DMS114 treated with DMSO at 0.1 percent for 48 hours (cell line): Measurements from ENCODE around the gene TTLL8.
"Not testable (repeated sequence)": the region's sequence is repeated elsewhere in the genome, so short reads cannot be mapped to it uniquely, and the experiment has no call there.

ENCODE experiments used
- DNase-seq: peaks from one replicate; lab custom pipeline; 2025; ENCODE audit not compliant: unreplicated experiment; lab: John Stamatoyannopoulos, UW

The TTLL8 gene

GRCh38 chr22:50058061-50058905, at the start of gene TTLL8:
Gene TTLL8, minus strand, starts transcription at chr22:50058298.
- DNase-seq = no peak

- DNase-seq = no peak
These were observed 49.4 kb upstream of the TTLL8 start for GRCh38 chr22:50107529-50107928.

DNA sequence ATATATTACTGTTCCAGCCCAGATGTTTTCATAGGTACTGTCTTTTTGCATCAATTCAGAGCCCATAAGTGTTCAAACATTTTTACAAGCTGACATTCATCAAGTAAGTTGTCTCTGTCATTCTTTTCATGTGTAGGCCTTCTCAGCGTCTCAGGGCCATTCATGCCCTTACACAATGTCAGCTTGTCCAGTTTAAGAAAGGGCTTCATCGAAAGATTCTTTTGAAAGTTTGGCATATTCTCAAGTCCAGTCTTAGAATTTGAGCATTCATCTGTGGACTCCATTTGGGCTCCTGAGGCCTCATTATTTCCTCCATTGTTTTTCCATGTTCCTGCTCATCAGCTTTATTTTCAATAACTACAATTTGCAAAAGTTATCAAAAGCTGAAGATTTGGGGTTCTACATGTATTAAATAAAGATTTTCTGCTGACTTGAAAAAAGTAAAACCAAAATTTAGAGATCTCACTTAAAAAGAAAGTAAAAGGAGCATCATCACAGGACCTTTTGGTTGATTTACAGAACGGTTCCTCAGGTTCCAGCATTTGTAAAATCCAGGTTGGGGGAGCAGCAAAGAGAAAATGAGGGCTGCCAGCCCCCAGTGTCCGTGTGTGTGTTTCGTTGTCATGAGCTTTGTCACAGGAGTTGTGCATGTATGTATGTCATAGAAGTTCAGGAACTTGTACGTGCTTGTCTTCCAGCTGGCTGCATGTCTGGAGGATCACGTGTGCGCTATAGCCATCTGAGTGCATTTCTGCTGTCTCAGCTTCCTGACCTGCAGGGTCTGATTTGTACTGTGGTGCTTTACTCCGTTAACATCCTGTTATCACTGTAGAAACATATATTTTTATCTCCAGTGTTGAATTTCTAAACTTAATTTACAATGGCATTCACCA, 47.4 kb upstream of the TTLL8 start:
- no peak for DNase-seq

DNA sequence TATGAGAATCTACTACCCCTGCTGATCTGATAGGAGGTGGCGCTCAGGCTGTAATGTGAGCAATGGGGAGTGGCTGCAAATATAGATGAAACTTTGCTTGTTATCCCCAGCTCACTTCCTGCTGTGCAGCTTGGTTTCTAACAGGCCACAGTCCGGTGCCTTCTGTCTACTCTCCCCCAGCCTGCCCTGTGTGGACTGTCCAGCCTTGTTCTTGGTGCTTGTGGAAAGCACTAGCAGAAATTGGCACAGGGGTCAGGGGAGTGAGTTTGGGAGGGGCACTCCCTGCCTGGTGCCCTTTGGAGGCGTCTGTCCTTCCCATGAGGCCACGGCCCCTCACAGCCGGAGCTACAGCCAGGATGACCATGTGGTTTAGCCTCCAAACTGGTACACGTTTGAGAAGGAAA, 46.0 kb upstream of the TTLL8 start:
- DNase-seq = no peak

DNA sequence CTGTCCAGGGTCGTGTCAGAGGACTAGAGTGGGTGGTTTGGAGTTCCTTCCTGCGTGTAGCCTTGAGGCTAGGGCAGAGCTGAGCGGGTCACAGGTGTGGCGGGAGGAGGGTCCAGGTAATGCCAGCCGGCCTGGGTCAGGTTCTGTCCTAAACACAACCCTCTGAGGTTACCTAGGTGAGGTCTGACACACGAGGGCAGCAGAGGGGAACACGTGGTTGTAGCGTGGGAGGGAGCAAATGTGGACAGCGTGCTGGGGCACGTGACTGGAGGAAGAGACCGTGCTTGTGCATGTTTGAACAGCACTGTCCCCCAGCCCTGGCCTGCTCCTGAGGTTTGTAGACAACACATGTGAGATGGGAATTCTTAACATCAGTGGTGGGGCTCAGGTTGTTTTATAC, 44.8 kb upstream of the TTLL8 start:
- no peak for DNase-seq

GRCh38 chr22:50101870-50102565, 43.9 kb upstream of the TTLL8 start:
- no peak for DNase-seq

- DNase-seq = no peak
These were observed 40.0 kb upstream of the TTLL8 start for GRCh38 chr22:50098052-50098451.

DNA sequence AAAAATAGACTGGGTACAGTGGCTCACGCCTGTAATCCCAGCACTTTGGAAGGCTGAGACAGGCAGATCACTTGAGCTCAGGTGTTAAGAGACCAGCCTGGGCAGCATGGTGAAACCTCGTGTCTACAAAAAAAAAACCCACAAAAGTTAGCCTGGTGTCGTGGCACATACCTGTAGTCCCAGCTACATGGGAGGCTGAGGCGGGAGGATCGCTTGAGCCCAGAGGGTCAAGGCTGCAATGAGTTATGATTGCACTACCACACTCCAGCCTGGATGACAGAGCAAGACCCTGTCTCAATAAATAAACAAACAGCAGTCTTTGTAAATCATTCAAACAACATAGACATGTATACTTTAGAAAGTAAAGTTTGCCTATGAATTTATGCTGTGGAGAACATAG, 34.2 kb upstream of the TTLL8 start:
- DNase-seq = no peak

- DNase-seq = no peak
These were observed 33.1 kb upstream of the TTLL8 start for GRCh38 chr22:50091092-50091768.

- no peak for DNase-seq
These were observed 32.3 kb upstream of the TTLL8 start for GRCh38 chr22:50090412-50090714.

DNA sequence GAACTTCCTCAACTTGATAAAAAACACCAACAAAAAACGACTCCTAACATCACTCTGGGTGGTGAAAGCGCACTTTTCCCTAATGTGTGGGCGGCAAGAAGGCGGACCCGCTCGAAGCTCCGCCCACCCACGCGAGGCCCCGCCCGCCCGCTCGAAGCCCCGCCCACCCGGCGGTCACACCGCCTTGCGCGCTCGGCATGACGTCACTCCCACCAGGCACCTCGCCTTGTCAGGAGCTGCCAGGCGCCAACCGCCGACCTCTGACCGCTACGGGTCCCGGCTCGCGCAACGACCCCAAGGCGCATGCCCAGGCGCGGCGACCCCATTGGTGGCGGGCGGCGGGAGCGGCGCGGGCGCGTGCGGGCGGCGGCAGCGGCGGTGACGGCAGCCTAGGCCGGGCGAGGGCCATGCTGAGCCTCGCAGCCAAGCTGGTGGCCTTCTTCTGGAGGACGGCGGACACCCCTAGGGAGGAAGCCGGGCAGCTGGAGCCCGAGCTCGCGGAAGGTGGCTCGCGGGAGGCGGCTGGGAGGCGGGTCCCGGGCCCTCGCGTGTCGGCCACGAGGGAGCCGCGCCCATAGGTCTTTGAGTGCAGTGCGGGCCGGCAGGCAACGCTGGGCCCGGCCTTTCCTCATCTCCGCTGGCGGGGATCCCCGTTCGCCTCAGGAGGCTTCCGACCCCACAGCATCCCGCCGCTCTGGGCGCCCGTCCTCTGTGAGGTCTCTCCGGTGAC, 31.7 kb upstream of the TTLL8 start, which contains the start of gene MOV10L1:
Gene MOV10L1, plus strand, starts transcription at position 325 of the 730 bp plus-strand sequence. Its CDS starts 83 bp downstream, at position 408.
- no peak for DNase-seq

- DNase-seq = no peak
These were observed 31.1 kb upstream of the TTLL8 start for GRCh38 chr22:50089231-50089630.

- no peak for DNase-seq
These were observed 30.0 kb upstream of the TTLL8 start for GRCh38 chr22:50088096-50088495.

- DNase-seq = no peak
These were observed 29.5 kb upstream of the TTLL8 start for GRCh38 chr22:50087646-50088045.

GRCh38 chr22:50086975-50087374, 28.9 kb upstream of the TTLL8 start:
- DNase-seq = not testable (repeated sequence)

- DNase-seq = no peak
These were observed 28.4 kb upstream of the TTLL8 start for GRCh38 chr22:50086526-50086925.

GRCh38 chr22:50085211-50085972, 27.3 kb upstream of the TTLL8 start, which contains the start of gene MLC1:
Gene MLC1, minus strand, starts transcription at chr22:50085426. Its CDS starts 524 bp downstream, at chr22:50084902.
- DNase-seq = no peak

DNA sequence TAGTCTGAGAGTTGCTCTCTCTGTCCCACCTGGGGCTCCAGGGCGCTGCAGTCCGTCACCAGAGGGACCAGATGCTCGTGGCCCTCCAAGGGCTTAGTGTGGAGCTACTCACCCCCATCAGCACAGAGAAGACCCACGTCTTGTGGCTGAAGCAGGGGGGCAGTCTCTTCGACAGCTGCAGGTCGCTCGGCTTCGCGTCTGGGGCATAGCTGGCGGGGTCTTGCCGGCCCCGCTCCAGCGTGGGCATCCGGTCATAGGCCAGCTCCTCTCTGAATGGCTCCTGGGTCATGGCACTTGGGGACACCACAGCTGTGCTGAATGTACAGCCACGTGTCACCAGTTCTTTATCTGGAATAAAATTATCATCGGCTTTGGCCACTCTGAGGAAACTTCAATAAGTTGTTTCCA, 26.5 kb upstream of the TTLL8 start:
- no peak for DNase-seq

- DNase-seq = no peak
These were observed 26.0 kb upstream of the TTLL8 start for GRCh38 chr22:50084080-50084477.
